HEK293 (cell line): Measurements from ENCODE around the gene PDE6H.

Experiments
- CTCF ChIA-PET: fragments of 350-600 bp; formaldehyde crosslinking; extraction: SDS; loops from one replicate; lab custom pipeline; 2021; ENCODE audit warnings: antibody characterized with exemption; lab: Yijun Ruan, JAX
- POLR2A ChIA-PET: fragments of 300-600 bp; formaldehyde crosslinking; extraction: SDS; loops from one replicate; lab custom pipeline; 2020; ENCODE audit warnings: antibody characterized with exemption, inconsistent platforms; lab: Yijun Ruan, JAX
- H3K27ac ChIP-seq: fragments of 200-500 bp; sonication (Bioruptor generic); 2 replicates; pipeline ENCODE4 v1.5.1; 2014; ENCODE audit warnings: low read depth, low read length, control low read depth, inconsistent platforms; ENCODE audit errors: extremely low read depth
- H3K36me3 ChIP-seq, 2 experiments: fragments of 200-500 bp in 1 of 2; sonication (Bioruptor generic) in 1 of 2; 1 replicate in 1 of 2; 2 replicates in 1 of 2; pipeline ENCODE4 v1.5.1; 2014 to 2017; ENCODE audit warnings: inconsistent platforms in 2 of 2, low read length in 2 of 2; ENCODE audit not compliant: control insufficient read depth in 2 of 2, insufficient read depth in 1 of 2
- H3K4me1 ChIP-seq: fragments of 200-500 bp; sonication (Bioruptor generic); 2 replicates; pipeline ENCODE4 v1.5.1; 2014; ENCODE audit warnings: mild to moderate bottlenecking, low read length, inconsistent platforms; ENCODE audit not compliant: control insufficient read depth, insufficient read depth
- H3K4me3 ChIP-seq: 2 replicates; pipeline ENCODE4 v1.5.1; 2011; ENCODE audit warnings: low read depth, mild to moderate bottlenecking, control low read depth, low read length, moderate library complexity
- H3K9me3 ChIP-seq: fragments of 200-500 bp; sonication (Bioruptor generic); 2 replicates; pipeline ENCODE4 v1.5.1; 2014; ENCODE audit warnings: low read depth, low read length, inconsistent platforms; ENCODE audit not compliant: control insufficient read depth, insufficient read depth
- BCL11B ChIP-seq: fragments of 450-650 bp; formaldehyde crosslinking; IDR thresholded peaks from 2 replicates; pipeline ENCODE4 v1.5.1; 2016; ENCODE audit warnings: low read depth, missing biosample characterization, missing genetic modification characterization
- MEIS1 ChIP-seq: sonication (generic); formaldehyde crosslinking; IDR thresholded peaks from 2 replicates; pipeline ENCODE4 v1.8.1; 2022; ENCODE audit warnings: missing genetic modification reagents, mild to moderate bottlenecking, borderline replicate concordance
- REST ChIP-seq: fragments of 450-650 bp; formaldehyde crosslinking; IDR thresholded peaks from 2 replicates; pipeline ENCODE4 v1.5.1; 2016; ENCODE audit warnings: missing biosample characterization, missing genetic modification characterization
- SALL2 ChIP-seq: fragments of 450-650 bp; formaldehyde crosslinking; IDR thresholded peaks from 2 replicates; pipeline ENCODE4 v1.5.0; 2017; ENCODE audit warnings: missing biosample characterization, mild to moderate bottlenecking, missing genetic modification characterization, borderline replicate concordance
- SCRT1 ChIP-seq: fragments of 450-650 bp; formaldehyde crosslinking; IDR thresholded peaks from 2 replicates; pipeline ENCODE4 v1.5.1; 2016; ENCODE audit warnings: missing biosample characterization, missing genetic modification characterization, borderline replicate concordance
- SP7 ChIP-seq: fragments of 450-650 bp; formaldehyde crosslinking; IDR thresholded peaks from 2 replicates; pipeline ENCODE4 v1.5.1; 2016; ENCODE audit warnings: missing biosample characterization, missing genetic modification characterization
- ZBTB11 ChIP-seq: fragments of 450-650 bp; formaldehyde crosslinking; conservative IDR thresholded peaks from 2 replicates; pipeline ENCODE4 v1.5.1; 2016; ENCODE audit warnings: low read depth, missing biosample characterization, missing genetic modification characterization
- ZNF10 ChIP-seq: fragments of 450-650 bp; formaldehyde crosslinking; IDR thresholded peaks from 2 replicates; pipeline ENCODE4 v1.5.1; 2017; ENCODE audit warnings: missing biosample characterization, missing genetic modification characterization
- ZNF155 ChIP-seq: fragments of 450-650 bp; formaldehyde crosslinking; IDR thresholded peaks from 2 replicates; pipeline ENCODE4 v1.5.1; 2016; ENCODE audit warnings: missing biosample characterization, missing genetic modification characterization
- ZNF175 ChIP-seq: fragments of 450-650 bp; formaldehyde crosslinking; IDR thresholded peaks from 2 replicates; pipeline ENCODE4 v1.5.1; 2016; ENCODE audit warnings: missing biosample characterization, missing genetic modification characterization
- ZNF2 ChIP-seq: fragments of 450-650 bp; formaldehyde crosslinking; IDR thresholded peaks from 2 replicates; pipeline ENCODE4 v1.5.1; 2016; ENCODE audit warnings: missing biosample characterization, missing genetic modification characterization
- ZNF214 ChIP-seq: fragments of 450-650 bp; formaldehyde crosslinking; IDR thresholded peaks from 2 replicates; pipeline ENCODE4 v1.5.1; 2017; ENCODE audit warnings: missing biosample characterization, mild to moderate bottlenecking, missing genetic modification characterization, borderline replicate concordance
- ZNF292 ChIP-seq: fragments of 450-650 bp; formaldehyde crosslinking; IDR thresholded peaks from 2 replicates; pipeline ENCODE4 v1.5.1; 2016; ENCODE audit warnings: low read depth, missing biosample characterization, missing genetic modification characterization, borderline replicate concordance
- ZNF302 ChIP-seq: fragments of 450-650 bp; formaldehyde crosslinking; IDR thresholded peaks from 2 replicates; pipeline ENCODE4 v1.5.1; 2016; ENCODE audit warnings: missing biosample characterization, missing genetic modification characterization, low read depth
- ZNF350 ChIP-seq: fragments of 450-650 bp; formaldehyde crosslinking; IDR thresholded peaks from 2 replicates; pipeline ENCODE4 v1.5.0; 2017; ENCODE audit warnings: missing biosample characterization, mild to moderate bottlenecking, missing genetic modification characterization
- ZNF354C ChIP-seq: fragments of 450-650 bp; formaldehyde crosslinking; IDR thresholded peaks from 2 replicates; pipeline ENCODE4 v1.5.1; 2016; ENCODE audit warnings: missing biosample characterization, missing genetic modification characterization, low read depth, borderline replicate concordance
- ZNF391 ChIP-seq: fragments of 450-650 bp; formaldehyde crosslinking; IDR thresholded peaks from 2 replicates; pipeline ENCODE4 v1.5.1; 2016; ENCODE audit warnings: low read depth, missing biosample characterization, missing genetic modification characterization, borderline replicate concordance
- ZNF488 ChIP-seq: fragments of 450-650 bp; formaldehyde crosslinking; IDR thresholded peaks from 2 replicates; pipeline ENCODE4 v1.5.1; 2016; ENCODE audit warnings: missing biosample characterization, missing genetic modification characterization
- ZNF514 ChIP-seq: fragments of 450-650 bp; formaldehyde crosslinking; IDR thresholded peaks from 2 replicates; pipeline ENCODE4 v1.5.1; 2016; ENCODE audit warnings: missing biosample characterization, missing genetic modification characterization
- ZNF555 ChIP-seq: fragments of 450-650 bp; formaldehyde crosslinking; conservative IDR thresholded peaks from 2 replicates; pipeline ENCODE4 v1.5.1; 2017; ENCODE audit warnings: missing biosample characterization, mild to moderate bottlenecking, missing genetic modification characterization, inconsistent platforms
- ZNF664 ChIP-seq: fragments of 450-650 bp; formaldehyde crosslinking; IDR thresholded peaks from 2 replicates; pipeline ENCODE4 v1.5.1; 2016; ENCODE audit warnings: missing biosample characterization, missing genetic modification characterization
- ZNF707 ChIP-seq: fragments of 450-650 bp; formaldehyde crosslinking; IDR thresholded peaks from 2 replicates; pipeline ENCODE4 v1.5.1; 2016; ENCODE audit warnings: missing biosample characterization, missing genetic modification characterization
- ZNF76 ChIP-seq: fragments of 450-650 bp; formaldehyde crosslinking; IDR thresholded peaks from 2 replicates; pipeline ENCODE4; 2016; ENCODE audit warnings: low read depth, missing biosample characterization, missing genetic modification characterization, borderline replicate concordance

The PDE6H gene

GRCh38 chr12:14931791-14932560, 40.9 kb upstream of the PDE6H start:
- ChIA-PET POLR2A (no interaction called here), CTCF (no interaction called here)
- H3K36me3 ChIP-seq, result no peaks in the 10 kb centered on the region
- H3K27ac ChIP-seq, result no peak overlapping the region
- TF ChIP-seq SALL2 (tag by site-specific recombination) (no peak), ZNF488 (tag by site-specific recombination) (no peak), ZNF664 (no peak), ZNF514 (tag by site-specific recombination) (no peak), SP7 (tag by site-specific recombination) (no peak), ZNF354C (tag by site-specific recombination) (no peak), ZNF302 (no peak), MEIS1 (CRISPR knock-in tag) (no peak), ZNF10 (tag by site-specific recombination) (no peak), ZNF2 (tag by site-specific recombination) (no peak), BCL11B (tag by site-specific recombination) (no peak), ZNF707 (tag by site-specific recombination) (no peak), SCRT1 (tag by site-specific recombination) (no peak), ZNF175 (no peak)
- H3K9me3 ChIP-seq, result no peaks in the 10 kb centered on the region
- H3K4me1 ChIP-seq, result no peaks in the 10 kb centered on the region
- no peak overlapping the region for H3K4me3 ChIP-seq

GRCh38 chr12:14934511-14934910, 38.3 kb upstream of the PDE6H start:
- ChIA-PET POLR2A (no interaction called here), CTCF (interaction anchor here (0.6 kb wide), 1 partner anchor 47 kb away, joined by 5 read pairs; no protein-coding TSS in a partner anchor)
- Histone ChIP-seq H3K9me3 (no peaks in the 10 kb centered on the region), H3K36me3 (no peaks in the 10 kb centered on the region), H3K4me3 (no peak overlapping the region), H3K27ac (no peak overlapping the region), H3K4me1 (no peaks in the 10 kb centered on the region)
- TF ChIP-seq ZNF555 (tag by site-specific recombination) (no peak), ZBTB11 (no peak), SALL2 (tag by site-specific recombination) (no peak)

GRCh38 chr12:14935031-14935430, 37.8 kb upstream of the PDE6H start:
- H3K4me3 ChIP-seq, result no peak overlapping the region
- ChIA-PET POLR2A (no interaction called here), CTCF (no interaction called here)
- no peaks in the 10 kb centered on the region for H3K4me1 ChIP-seq
- H3K27ac ChIP-seq, result no peak overlapping the region
- no peaks in the 10 kb centered on the region for H3K9me3 ChIP-seq
- H3K36me3 ChIP-seq, result no peaks in the 10 kb centered on the region
- TF ChIP-seq ZNF214 (tag by site-specific recombination) (no peak), ZNF391 (tag by site-specific recombination) (no peak), ZNF155 (tag by site-specific recombination) (no peak), REST (tag by site-specific recombination) (no peak), ZNF292 (tag by site-specific recombination) (no peak), ZNF350 (tag by site-specific recombination) (no peak), ZNF76 (tag by site-specific recombination) (no peak)
